Cerebellar nuclear complex (tissue), 1 donor: ENCODE results near the gene SLC12A7.
"Not testable (repeated sequence)": the region's sequence is repeated elsewhere in the genome, so short reads cannot be mapped to it uniquely, and the experiment has no call there.

ENCODE experiments used
- DNase-seq, 2 experiments: peaks; one replicate each; lab custom pipeline; 2025; lab: John Stamatoyannopoulos, UW

The SLC12A7 gene

GRCh38 chr5:1109542-1110306 lies 2.1 kb downstream of the SLC12A7 start:
- no peak for DNase-seq

- no peak for DNase-seq
Observed at GRCh38 chr5:1108865-1109174, 3.0 kb downstream of the SLC12A7 start.

GRCh38 chr5:1108023-1108864 lies 3.6 kb downstream of the SLC12A7 start:
- DNase-seq, result no peak

- no peak for DNase-seq
Observed at GRCh38 chr5:1107167-1108022, 4.5 kb downstream of the SLC12A7 start.

- no peak for DNase-seq
Observed at GRCh38 chr5:1106385-1107166, 5.3 kb downstream of the SLC12A7 start.

GRCh38 chr5:1105350-1106265 lies 6.3 kb downstream of the SLC12A7 start:
- DNase-seq, result no peak

GRCh38 chr5:1104327-1105006 lies 7.4 kb downstream of the SLC12A7 start:
- DNase-seq, result no peak

GRCh38 chr5:1103505-1104326 lies 8.1 kb downstream of the SLC12A7 start:
- no peak for DNase-seq

- DNase-seq, result no peak
Observed at GRCh38 chr5:1103093-1103492, 8.8 kb downstream of the SLC12A7 start.

GRCh38 chr5:1101961-1102713 lies 9.7 kb downstream of the SLC12A7 start:
- no peak for DNase-seq

GRCh38 chr5:1100664-1101574 lies 10.9 kb downstream of the SLC12A7 start:
- DNase-seq, result no peak

- no peak for DNase-seq
Observed at GRCh38 chr5:1099926-1100663, 11.8 kb downstream of the SLC12A7 start.

- DNase-seq, result no peak
Observed at GRCh38 chr5:1098986-1099597, 12.8 kb downstream of the SLC12A7 start.

- DNase-seq, result not testable (repeated sequence)
Observed at GRCh38 chr5:1097988-1098385, 13.9 kb downstream of the SLC12A7 start.

- DNase-seq, result no peak
Observed at GRCh38 chr5:1097381-1097987, 14.4 kb downstream of the SLC12A7 start.

GRCh38 chr5:1096838-1097237 lies 15.0 kb downstream of the SLC12A7 start:
- no peak for DNase-seq
